Tibial nerve (tissue), 3 donors: ENCODE results near the gene IDS.

Experiments
- POLR2A ChIP-seq, 2 donors: fragments of 450-650 bp; IDR thresholded peaks; one replicate each; pipeline ENCODE4 v1.6.1; 2017; ENCODE audit warnings: antibody characterized with exemption in 2 of 2, mild to moderate bottlenecking in 2 of 2, moderate library complexity in 2 of 2
- TF ChIP-seq, protein P1 (sequence below), 5 experiments: fragments of 200-600 bp in 3 of 5; fragments of 450-650 bp in 2 of 5; sonication (generic) in 3 of 5; IDR thresholded peaks; one replicate each; pipeline ENCODE4 v1.5.1; 2016 to 2019; ENCODE audit warnings: antibody characterized with exemption in 5 of 5, mild to moderate bottlenecking in 3 of 5, moderate library complexity in 2 of 5

DNA sequence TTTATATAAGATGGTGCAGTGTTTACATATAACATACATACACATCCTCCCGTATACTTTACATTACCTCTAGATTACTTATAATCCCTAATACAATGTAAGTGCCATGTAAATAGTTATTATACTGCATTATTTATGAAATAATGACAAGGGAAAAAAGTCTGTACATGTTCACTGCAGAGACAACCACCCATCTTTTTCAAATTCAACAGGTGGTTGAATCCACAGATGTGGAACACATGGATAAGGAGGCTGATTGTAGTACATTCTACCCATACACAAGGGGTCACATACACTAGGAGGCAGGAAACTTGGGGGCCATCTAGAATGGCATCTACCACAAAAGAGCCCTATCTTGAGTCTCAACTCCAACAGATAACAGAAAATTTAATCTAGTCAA lies 3.4 kb upstream of the IDS start:
- no peak for TF ChIP-seq POLR2A (IDR thresholded peaks at IDR 0.05)
- TF ChIP-seq, protein P1, sequence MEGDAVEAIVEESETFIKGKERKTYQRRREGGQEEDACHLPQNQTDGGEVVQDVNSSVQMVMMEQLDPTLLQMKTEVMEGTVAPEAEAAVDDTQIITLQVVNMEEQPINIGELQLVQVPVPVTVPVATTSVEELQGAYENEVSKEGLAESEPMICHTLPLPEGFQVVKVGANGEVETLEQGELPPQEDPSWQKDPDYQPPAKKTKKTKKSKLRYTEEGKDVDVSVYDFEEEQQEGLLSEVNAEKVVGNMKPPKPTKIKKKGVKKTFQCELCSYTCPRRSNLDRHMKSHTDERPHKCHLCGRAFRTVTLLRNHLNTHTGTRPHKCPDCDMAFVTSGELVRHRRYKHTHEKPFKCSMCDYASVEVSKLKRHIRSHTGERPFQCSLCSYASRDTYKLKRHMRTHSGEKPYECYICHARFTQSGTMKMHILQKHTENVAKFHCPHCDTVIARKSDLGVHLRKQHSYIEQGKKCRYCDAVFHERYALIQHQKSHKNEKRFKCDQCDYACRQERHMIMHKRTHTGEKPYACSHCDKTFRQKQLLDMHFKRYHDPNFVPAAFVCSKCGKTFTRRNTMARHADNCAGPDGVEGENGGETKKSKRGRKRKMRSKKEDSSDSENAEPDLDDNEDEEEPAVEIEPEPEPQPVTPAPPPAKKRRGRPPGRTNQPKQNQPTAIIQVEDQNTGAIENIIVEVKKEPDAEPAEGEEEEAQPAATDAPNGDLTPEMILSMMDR (IDR thresholded peaks at IDR 0.05), result no peak
